GM20000 (cell line): ENCODE data around the gene SORD.
"Not testable (repeated sequence)": the region's sequence is repeated elsewhere in the genome, so short reads cannot be mapped to it uniquely, and the experiment has no call there.

Source experiments
- DNase-seq: peaks from one replicate; pipeline ENCODE4 v3.0.0; 2012; ENCODE audit warnings: low spot score
- TF ChIP-seq, protein P1 (sequence below): IDR thresholded peaks from 2 replicates; pipeline ENCODE4 v1.5.1; 2012; ENCODE audit warnings: mild to moderate bottlenecking, control low read depth; ENCODE audit errors: extremely low read depth, missing control alignments

The SORD gene

GRCh38 chr15:45009046-45009445 lies 13.9 kb upstream of the SORD start:
- no peak for DNase-seq
- TF ChIP-seq, protein P1, sequence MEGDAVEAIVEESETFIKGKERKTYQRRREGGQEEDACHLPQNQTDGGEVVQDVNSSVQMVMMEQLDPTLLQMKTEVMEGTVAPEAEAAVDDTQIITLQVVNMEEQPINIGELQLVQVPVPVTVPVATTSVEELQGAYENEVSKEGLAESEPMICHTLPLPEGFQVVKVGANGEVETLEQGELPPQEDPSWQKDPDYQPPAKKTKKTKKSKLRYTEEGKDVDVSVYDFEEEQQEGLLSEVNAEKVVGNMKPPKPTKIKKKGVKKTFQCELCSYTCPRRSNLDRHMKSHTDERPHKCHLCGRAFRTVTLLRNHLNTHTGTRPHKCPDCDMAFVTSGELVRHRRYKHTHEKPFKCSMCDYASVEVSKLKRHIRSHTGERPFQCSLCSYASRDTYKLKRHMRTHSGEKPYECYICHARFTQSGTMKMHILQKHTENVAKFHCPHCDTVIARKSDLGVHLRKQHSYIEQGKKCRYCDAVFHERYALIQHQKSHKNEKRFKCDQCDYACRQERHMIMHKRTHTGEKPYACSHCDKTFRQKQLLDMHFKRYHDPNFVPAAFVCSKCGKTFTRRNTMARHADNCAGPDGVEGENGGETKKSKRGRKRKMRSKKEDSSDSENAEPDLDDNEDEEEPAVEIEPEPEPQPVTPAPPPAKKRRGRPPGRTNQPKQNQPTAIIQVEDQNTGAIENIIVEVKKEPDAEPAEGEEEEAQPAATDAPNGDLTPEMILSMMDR: no peak

GRCh38 chr15:45015114-45015513 lies 7.9 kb upstream of the SORD start:
- DNase-seq: not testable (repeated sequence)

DNA sequence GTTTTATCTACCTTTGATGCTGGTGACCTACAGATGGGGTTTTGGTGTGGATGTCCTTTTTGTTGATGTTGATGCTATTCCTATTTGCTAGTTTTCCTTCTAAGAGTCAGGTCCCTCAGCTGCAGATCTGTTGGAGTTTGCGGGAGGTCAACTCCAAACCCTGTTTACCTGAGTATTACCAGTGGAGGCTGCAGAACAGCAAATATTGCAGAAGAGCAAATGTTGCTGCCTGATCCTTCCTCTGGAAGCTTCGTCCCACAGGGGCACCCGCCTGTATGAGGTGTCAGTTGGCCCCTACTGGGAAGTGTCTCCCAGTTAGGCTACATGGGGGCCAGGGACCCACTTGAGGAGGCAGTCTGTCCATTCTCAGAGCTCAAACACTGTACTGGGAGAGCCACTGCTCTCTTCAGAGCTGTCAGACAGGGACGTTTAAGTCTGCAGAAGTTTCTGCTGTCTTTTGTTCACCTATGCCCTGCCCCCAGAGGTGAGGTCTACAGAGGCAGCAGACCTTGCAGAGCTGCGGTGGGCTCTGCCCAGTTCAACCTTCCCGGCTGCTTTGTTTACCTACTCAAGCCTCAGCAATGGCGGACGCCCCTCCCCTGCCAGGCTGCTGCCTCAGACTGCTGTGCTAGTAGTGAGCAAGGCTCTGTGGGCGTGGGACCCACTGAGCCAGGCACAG lies 2.6 kb upstream of the SORD start:
- not testable (repeated sequence) for DNase-seq

- DNase-seq: not testable (repeated sequence)
Observed at GRCh38 chr15:45020901-45021259, 2.1 kb upstream of the SORD start.

- TF ChIP-seq, protein P1: no peak
- no peak for DNase-seq
Observed at GRCh38 chr15:45021348-45021747, 1.6 kb upstream of the SORD start.

GRCh38 chr15:45023659-45024225 lies 747 bp downstream of the SORD start:
- DNase-seq: no peak
- TF ChIP-seq, protein P1: no peak

DNA sequence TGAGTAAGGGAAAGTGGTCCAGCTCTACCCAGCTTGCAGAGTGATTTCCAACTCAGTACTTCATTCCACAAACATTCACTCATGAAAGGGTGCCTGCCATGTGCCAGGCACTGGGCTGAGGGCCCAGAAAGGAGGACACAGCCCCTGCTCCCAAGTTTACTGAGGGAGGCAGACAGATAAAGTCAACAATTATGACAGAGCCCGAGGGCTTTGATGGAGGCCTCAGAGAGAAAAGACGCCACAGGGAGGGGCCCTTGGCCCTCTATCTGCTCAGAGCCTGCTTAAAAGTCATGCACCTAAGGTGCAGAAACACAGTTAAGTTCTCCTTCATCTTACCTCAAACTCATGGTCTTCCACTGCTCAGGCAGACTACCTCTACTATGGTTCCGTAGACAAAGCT lies 1.7 kb downstream of the SORD start:
- not testable (repeated sequence) for DNase-seq

DNA sequence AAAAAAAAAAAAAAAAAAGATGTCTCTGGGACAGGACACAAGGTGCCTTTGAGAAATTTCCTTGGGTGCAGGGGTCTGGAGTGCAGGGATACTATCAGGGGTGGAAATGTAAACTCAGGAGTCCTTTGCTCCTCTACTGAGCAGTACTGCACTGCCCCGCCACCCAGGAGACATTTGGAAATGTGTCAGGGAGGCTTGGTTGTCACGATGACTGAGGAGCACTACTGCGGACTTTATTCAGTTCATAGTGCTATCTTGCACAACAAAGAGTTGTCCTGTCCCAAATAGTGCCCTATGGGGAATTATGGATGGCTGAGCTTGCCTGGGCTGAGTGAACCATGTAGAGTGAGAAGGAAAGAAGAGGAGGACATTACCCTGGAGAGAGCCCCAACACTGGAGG lies 2.6 kb downstream of the SORD start:
- DNase-seq: not testable (repeated sequence)

DNA sequence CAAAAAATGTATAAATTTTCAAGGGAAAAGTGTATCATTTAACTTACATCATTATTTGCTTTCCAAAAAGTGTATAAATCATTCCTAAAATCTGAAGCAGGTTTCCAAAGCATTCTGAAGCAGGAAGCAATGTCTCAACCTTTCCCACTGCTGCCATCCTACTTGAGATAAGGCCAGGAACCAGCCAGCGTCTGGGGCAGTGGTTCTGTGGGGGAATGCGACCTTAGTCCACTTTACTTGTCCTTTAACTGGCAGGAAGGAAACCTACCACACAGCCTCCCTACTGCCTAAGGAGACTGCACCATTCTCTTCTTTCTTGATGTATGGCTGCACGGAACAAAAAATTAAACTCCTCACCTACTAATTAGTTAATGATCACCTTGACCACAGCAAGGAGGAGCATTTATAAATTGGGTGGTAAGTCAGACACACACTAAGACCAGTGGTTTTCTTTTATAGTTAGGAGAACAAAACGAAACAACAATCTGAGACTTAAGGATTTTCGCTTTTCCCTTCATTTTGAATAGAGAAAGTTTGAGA lies 3.7 kb downstream of the SORD start:
- DNase-seq: no peak
- TF ChIP-seq, protein P1: no peak

- DNase-seq: no peak
- TF ChIP-seq, protein P1: no peak
Observed at GRCh38 chr15:45027220-45027619, 4.2 kb downstream of the SORD start.
